GM12872 (cell line): ENCODE measurements around the gene IQCK.

Experiments
- TF ChIP-seq, protein P1 (sequence below): IDR thresholded peaks from 3 replicates; pipeline ENCODE4 v1.5.1; 2011; ENCODE audit warnings: low read depth, mild to moderate bottlenecking, low read length, moderate library complexity; ENCODE audit not compliant: insufficient read depth

IQCK gene

GRCh38 chr16:19804538-19805323 is 86.7 kb downstream of the IQCK start:
- TF ChIP-seq, protein P1, sequence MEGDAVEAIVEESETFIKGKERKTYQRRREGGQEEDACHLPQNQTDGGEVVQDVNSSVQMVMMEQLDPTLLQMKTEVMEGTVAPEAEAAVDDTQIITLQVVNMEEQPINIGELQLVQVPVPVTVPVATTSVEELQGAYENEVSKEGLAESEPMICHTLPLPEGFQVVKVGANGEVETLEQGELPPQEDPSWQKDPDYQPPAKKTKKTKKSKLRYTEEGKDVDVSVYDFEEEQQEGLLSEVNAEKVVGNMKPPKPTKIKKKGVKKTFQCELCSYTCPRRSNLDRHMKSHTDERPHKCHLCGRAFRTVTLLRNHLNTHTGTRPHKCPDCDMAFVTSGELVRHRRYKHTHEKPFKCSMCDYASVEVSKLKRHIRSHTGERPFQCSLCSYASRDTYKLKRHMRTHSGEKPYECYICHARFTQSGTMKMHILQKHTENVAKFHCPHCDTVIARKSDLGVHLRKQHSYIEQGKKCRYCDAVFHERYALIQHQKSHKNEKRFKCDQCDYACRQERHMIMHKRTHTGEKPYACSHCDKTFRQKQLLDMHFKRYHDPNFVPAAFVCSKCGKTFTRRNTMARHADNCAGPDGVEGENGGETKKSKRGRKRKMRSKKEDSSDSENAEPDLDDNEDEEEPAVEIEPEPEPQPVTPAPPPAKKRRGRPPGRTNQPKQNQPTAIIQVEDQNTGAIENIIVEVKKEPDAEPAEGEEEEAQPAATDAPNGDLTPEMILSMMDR, result no peak

GRCh38 chr16:19805459-19806162 is 87.5 kb downstream of the IQCK start:
- TF ChIP-seq, protein P1, result no peak

DNA sequence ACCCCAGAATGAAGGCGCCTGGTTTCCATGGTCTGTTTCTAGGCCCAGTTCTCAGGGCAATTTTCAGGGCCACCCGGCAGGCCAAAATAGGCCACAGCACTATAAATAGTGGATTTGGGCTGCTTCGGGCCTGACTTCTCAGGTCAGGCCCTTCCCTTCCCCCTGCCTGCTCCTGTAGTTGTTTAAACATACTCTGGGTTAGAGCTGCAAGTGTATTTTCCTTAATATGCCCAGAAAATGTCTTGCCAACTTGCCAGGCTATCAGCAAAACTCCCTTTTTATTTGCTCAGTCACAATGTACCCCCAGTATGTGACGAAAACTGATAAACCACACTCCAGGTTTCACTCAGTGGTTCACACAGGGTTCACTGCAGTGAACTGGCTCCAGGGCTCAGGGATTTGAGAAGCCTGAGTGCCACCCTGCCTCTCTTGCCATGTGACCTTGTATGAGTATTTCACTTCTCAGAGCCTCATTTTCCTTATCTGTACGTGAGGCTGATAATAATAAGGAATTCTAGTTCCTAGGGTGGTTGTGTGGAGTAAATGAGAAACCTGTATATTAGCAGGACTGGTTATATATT is 90.1 kb downstream of the IQCK start:
- TF ChIP-seq, protein P1, result no peak

DNA sequence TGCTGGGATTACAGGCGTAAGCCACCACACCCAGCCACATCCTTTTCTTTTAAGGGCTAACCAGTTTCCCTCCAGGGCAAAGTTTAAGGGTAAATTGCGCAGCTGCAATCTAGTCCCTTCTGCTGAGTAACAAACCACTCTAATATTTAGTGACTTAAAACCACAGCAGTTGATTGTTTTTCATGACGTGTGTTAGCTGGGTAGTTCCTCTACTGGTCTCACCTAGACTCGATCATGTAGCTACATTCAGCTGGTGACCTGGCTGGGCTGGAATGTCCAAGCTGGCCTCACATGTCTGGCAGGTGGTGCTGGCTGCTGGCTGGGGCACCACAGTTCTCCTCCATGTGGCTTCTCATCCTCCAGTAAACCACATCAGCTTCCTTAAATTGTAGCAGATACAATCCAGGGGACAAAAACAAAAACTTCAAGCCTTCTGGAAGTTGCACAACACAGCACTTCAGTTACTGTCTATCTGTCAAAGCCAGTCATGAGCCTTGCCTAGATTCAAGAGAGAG is 91.1 kb downstream of the IQCK start:
- TF ChIP-seq, protein P1, result no peak

GRCh38 chr16:19809693-19810092 is 91.6 kb downstream of the IQCK start:
- TF ChIP-seq, protein P1, result no peak

DNA sequence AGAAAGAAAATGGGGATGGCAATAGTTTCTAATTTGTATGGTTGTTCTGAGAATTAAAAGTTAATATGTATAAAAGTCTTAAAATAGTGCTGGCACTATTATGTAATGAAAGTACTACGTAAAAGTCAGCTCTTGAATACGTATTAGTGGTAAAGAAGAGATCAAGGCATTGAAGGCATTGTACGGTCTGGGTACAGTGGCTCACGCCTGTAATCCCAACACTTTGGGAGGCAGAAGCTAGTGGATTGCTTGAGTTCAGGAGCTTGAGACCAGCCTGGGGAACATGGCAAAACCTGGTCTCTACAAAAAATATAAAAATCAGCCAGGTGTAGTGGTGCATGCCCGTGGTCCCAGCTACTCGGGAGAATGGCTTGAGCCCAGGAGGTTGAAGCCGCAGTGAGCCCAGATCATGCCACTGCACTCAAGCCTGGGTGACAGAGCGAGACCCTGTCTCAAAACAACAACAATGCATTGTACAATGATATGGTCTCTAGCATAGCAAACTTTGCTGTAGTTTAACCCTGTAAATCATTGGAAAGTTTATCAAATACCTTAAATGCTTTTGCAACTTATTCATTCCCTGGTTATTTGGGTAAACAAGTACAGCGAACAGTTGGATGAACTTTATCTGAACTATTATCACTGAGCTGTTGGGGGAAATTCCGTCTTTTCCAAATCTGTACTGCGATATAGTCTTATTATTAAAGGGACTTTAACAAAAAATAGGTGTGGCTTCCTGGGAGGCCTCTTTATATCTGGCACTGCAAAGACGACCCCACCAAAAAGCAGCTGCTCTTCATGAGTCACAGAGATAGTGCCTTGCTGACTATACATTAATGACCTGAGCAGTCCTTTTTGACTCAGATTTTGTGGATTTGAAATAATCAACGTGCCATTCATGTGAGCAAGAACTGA is 93.0 kb downstream of the IQCK start:
- TF ChIP-seq, protein P1, result no peak
